Renal pelvis (tissue), 4 donors: ENCODE measurements around the gene MAML3. TPM values are rescaled to one million over a fixed set of nuclear protein-coding genes. Genes with fewer than 3 reads are reported as not detected.
A peak's percentile ranks its signal among the peaks of the same experiment; 100 is the strongest.

Source experiments
- DNase-seq: peaks from one replicate; pipeline ENCODE4 v3.0.0-alpha.2; 2013
- polyA plus RNA-seq, 3 donors: library from polyadenylated mRNA; unstranded; fragments of 120-200 nt; gene quantifications; one replicate each; pipeline ENCODE4 v1.2.1, GENCODE V29; 2013; ENCODE audit not compliant: insufficient read length in 3 of 3

MAML3 gene
- polyA plus RNA-seq, 3 donors = 17.5 to 20.3 (median 17.6) TPM

DNA sequence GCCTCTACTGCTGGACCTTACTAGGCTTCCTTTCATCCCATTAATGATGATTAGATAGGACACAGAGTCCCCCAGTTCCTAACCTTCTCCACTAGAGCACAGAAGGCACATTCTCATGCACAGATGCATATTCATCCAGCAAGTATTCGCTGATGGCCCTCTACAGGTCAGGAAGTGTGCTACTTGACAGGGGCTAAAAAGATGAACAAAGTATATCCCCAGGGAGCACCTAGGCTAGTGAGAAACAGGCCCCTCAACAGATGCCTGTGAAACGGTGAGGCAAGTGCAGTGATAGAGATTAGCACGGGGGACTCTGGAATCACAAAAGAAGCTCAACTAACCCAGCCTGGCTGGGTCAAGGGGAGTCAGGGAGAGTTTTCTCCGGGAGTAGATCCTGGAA lies 392.5 kb downstream of the MAML3 start:
- no peak for DNase-seq

GRCh38 chr4:139760567-139760966 lies 393.4 kb downstream of the MAML3 start:
- DNase-seq = no peak

- no peak for DNase-seq
Measured at GRCh38 chr4:139759097-139759496, 394.9 kb downstream of the MAML3 start.

GRCh38 chr4:139756391-139757180 lies 397.4 kb downstream of the MAML3 start:
- no peak for DNase-seq

- no peak for DNase-seq
Measured at GRCh38 chr4:139754938-139755337, 399.0 kb downstream of the MAML3 start.

DNA sequence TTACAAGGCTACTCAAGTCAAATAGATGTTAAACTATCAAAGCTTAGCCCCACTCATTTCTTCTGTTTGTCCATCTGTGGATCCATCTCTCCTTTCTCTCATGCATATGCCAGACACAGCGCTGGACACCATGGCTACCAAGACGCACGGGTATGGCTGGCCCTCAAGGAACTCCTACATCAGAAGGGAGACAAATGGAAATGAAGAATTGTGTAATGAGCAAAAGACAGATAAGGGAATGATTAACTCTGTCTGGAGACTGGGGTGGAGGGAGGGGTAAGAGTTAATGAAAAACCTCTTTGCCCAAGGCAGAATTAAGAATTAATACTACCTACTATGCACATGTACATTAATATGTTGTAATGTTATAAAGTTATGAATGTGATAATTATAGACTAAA lies 400.3 kb downstream of the MAML3 start:
- no peak for DNase-seq

- DNase-seq = no peak
Measured at GRCh38 chr4:139749835-139750498, 404.0 kb downstream of the MAML3 start.

DNA sequence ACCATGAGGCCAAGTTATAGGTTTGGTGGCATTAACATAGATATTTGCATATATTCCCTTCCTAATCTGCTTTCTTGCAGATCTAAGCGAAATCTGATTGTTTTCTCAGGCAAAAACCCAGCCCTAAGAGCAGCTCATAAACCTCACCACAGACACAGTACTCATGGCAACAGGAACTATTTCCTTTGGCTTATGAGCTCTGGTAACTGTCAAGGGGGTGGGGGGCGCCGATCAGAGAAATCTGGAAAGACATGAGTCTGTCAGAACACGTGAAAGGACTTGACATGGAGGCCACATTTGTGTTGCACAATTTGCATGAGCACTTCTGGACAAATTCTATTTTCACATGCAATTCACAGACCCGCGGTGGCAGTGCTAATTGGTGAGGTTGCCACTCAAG lies 404.6 kb downstream of the MAML3 start:
- DNase-seq = no peak

- no peak for DNase-seq
Measured at GRCh38 chr4:139746431-139747171, 407.4 kb downstream of the MAML3 start.

DNA sequence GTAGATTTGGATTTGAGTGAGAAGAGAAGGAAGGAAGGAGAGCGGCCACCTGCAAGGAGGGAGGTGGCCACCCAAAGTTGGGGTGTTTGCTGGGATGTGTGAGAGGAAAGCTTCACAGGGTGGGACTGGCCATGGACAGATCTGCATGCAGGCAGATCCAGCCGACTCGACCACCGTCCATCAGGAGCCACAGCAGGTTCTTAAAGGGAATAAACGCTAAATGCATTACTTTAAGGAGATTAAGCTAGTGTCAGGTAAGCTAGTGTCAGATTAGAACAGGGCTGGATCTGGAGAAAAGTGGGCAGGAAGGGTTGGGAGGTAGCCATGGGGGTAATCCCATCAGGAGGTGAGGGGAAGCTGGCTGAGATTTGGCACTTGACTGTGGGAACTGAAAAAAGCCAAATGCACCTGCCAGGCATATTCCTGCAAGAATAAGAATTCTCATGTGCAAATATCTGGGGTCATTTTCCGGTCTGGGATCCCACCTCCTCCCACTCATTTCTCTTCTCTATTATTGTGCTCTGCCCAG lies 408.8 kb downstream of the MAML3 start:
- no peak for DNase-seq

- no peak for DNase-seq
Measured at GRCh38 chr4:139744232-139744631, 409.8 kb downstream of the MAML3 start.

- DNase-seq = no peak
Measured at GRCh38 chr4:139743027-139743426, 411.0 kb downstream of the MAML3 start.

DNA sequence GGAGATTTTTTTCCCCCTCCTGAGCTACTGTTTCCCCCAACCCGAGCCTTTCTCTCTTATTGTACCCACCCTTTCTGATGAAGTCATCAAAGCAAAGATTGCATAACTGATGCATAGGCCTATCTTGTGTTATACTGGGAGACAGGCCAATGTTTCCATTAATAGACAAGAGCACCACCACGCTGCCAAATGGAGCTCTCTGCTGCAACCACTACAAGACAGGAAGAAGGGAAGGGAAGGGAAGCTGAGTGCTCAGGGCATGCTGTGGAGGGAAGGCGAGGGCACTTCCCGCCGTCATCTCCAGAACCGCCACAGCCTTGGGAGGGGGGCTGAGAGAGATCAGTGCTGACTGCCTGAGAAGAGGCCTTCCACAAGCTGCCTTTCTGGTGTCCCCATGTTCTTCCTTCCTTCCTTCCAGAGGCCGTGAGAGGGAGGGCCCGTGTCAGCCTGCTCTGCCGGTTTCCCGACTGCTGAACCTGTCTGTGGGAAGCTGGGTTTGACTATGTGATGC lies 413.4 kb downstream of the MAML3 start:
- DNase-seq = no peak

- DNase-seq = no peak
Measured at GRCh38 chr4:139740121-139740520, 413.9 kb downstream of the MAML3 start.

DNA sequence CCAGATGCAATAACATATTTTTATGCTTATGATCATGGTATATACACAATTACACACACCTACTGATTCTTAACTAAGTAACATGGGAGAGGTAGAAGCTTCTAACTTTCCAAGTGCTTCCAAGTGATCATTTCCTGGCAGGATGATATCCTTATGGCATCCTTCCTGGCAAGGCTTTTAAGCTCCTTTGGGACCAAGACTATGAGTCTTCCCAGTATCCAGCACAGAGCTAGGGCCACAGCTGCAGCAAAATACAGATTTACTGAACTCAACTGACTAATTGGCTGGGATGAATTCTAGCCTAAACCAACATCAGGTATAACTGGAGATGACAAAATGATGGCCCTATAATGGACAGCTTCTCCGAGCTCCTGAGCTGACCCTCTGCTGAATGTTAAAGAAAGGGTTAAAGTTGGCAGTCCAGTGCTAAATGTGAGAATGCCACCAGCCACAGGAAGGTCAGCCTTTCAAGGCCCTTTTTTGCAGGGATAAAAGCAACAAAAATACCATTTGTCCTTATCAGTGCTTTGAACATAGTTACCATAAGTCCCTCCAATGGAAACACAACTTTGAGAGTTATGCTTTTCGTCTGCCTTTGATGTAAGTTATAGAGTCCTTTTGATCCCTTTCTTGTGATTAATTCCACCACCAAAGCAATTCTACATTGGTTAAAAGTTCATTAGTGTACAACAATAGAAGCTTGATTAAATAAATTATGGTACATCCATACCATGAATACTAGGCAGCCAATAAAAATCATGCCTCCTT lies 415.0 kb downstream of the MAML3 start:
- no peak for DNase-seq

DNA sequence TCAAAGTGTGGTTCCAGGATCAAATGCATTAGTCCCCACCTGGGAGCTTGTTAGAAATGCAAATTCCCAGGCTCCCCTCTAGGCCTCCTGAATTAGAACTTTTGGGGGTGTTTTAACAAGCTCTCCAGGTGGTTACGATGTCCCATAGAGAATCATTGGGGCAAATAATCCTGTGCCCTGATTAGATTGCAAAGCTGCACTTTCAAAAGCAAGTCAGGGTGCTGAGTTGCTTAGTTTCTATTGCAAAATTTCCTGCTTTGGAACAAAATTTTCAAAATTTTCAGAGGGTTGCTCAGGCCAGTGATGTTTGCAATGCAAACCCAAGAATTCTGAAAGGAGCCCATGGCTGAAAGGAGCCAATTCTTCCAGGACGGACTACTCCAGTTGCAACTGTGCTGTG lies 417.3 kb downstream of the MAML3 start:
- no peak for DNase-seq

DNA sequence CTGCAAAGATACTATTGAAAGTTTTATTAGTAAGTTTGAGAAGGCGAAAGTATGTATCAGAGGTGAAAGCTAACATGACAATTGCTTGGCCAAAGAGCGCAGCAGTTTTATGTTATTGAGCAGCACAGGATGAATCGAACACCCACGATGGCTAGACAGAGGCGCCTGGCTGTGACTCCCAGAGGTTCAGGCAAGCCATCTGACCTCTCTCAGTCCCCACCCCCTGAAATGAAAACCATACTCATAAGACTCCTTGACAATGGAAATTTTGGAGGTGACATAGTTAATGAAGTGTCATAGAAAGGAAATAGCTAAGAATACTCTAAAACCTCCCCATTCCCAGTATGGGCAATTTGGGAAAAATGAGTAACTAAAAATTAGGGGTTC lies 417.7 kb downstream of the MAML3 start:
- no peak for DNase-seq

DNA sequence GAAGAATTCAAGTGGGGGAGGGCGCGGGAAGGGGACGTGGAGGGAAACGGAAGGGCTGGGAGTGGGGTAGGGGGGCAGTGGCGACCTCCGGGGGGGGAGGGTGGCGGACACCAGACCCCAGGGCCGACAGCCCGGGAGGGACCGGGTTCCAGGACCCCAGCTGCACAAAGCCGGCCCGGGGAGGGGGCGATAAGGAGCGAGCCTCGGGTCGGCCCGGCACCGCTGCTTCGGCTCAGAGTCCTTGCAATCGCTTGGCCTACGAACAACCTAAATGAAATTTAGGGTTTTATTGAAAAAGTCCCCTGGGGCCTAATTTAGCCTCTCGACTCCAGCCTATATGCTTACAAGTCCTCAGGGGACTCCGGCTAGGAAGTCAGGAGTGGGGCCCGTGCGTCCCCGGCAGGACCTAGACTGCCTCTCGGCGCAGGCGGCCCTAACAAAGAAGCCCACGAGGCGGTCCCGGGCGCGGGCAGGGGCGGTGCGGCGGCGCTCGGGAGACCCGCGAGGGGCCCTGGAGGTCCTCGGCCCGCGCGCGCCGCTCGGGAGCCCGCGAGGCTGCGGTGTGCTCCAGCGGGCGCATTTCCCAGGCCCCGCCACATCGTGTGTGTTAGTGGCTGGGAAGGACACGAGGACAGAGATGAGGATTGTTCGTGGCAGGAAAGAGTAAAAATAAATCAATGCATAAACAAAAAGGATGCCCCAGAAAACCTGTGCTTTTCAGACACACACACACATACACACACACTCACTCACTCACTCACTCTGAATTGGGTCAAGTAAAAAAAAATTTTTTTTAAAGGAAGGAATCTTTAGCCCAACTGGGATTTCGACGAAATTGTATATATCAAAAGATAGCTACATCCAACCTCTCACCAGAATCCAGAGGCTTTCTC lies 418.4 kb downstream of the MAML3 start:
- no peak for DNase-seq

- peak; percentile 96 for DNase-seq
Measured at GRCh38 chr4:139734875-139735380, 419.1 kb downstream of the MAML3 start.

- DNase-seq = no peak
Measured at GRCh38 chr4:139734201-139734874, 419.6 kb downstream of the MAML3 start.
